GM10266 (cell line): Measurements from ENCODE around the gene PAM16.

Source experiments
- DNase-seq: peaks from one replicate; pipeline ENCODE4 v3.0.0; 2012; ENCODE audit errors: extremely low spot score
- CTCF ChIP-seq: IDR thresholded peaks from 2 replicates; pipeline ENCODE4 v1.5.1; 2012; ENCODE audit warnings: mild to moderate bottlenecking, low read depth; ENCODE audit not compliant: control insufficient read depth, insufficient read depth; ENCODE audit errors: missing control alignments

The PAM16 gene

GRCh38 chr16:4381072-4381934, 30.2 kb upstream of the PAM16 start:
- no peak for DNase-seq
- TF ChIP-seq CTCF, result no peak

- TF ChIP-seq CTCF, result no peak
- DNase-seq, result no peak
Measured at GRCh38 chr16:4380119-4381063, 29.3 kb upstream of the PAM16 start.

- no peak for DNase-seq
- no peak for TF ChIP-seq CTCF
Measured at GRCh38 chr16:4378999-4379690, 28.0 kb upstream of the PAM16 start.

- no peak for DNase-seq
Measured at GRCh38 chr16:4378161-4378666, 27.1 kb upstream of the PAM16 start.

GRCh38 chr16:4377573-4378154, 26.5 kb upstream of the PAM16 start:
- DNase-seq, result no peak
- no peak for TF ChIP-seq CTCF

More at GRCh38 chr16:4378161-4378666, 27.1 kb upstream of the PAM16 start:
- TF ChIP-seq CTCF, result no peak

- no peak for DNase-seq
- no peak for TF ChIP-seq CTCF
Measured at GRCh38 chr16:4376893-4377572, 25.9 kb upstream of the PAM16 start.
